PC-9 (cell line): ENCODE measurements around the gene CTNND1. TPM values are rescaled to one million over a fixed set of nuclear protein-coding genes. Genes with fewer than 3 reads are reported as not detected.

Experiments used
- BruUV-seq: library from RNA; stranded (reverse); fragments of 400-500 nt; replicated peaks from 2 replicates; lab custom pipeline; 2021; lab: Mats Ljungman, UMichigan
- CTCF ChIA-PET: fragments of 300-600 bp; sonication (Branson Sonifier 250); formaldehyde crosslinking; loops from one replicate; lab custom pipeline; 2022; ENCODE audit warnings: antibody characterized with exemption; lab: Charles Lee
- POLR2A ChIA-PET: fragments of 300-600 bp; sonication (Branson Sonifier 250); formaldehyde crosslinking; loops from one replicate; lab custom pipeline; 2022; ENCODE audit warnings: antibody characterized with exemption; ENCODE audit not compliant: unreplicated experiment; lab: Charles Lee
- DNase-seq, 2 experiments: peaks; one replicate each; pipeline versions ENCODE4 v3.0.0 to v3.0.0-alpha.2; 2015 to 2022; ENCODE audit warnings: mixed read lengths in 1 of 2
- H2AFZ ChIP-seq: fragments of 200-600 bp; sonication (generic); 2 replicates; pipeline ENCODE4 v1.8.1; 2017; ENCODE audit warnings: antibody characterized with exemption
- H3F3A ChIP-seq: fragments of 200-600 bp; sonication (generic); 2 replicates; pipeline ENCODE4 v1.8.1; 2017; ENCODE audit warnings: antibody characterized with exemption, mild to moderate bottlenecking, low read depth; ENCODE audit not compliant: insufficient read depth
- H3K27ac ChIP-seq: fragments of 200-600 bp; sonication (generic); 2 replicates; pipeline ENCODE4 v1.6.1; 2016; ENCODE audit warnings: mixed run types
- H3K27me3 ChIP-seq: fragments of 200-600 bp; sonication (generic); 2 replicates; pipeline ENCODE4 v1.6.1; 2016; ENCODE audit warnings: low read depth, mixed run types; ENCODE audit not compliant: insufficient read depth
- H3K36me3 ChIP-seq: fragments of 200-600 bp; sonication (generic); 2 replicates; pipeline ENCODE4 v1.6.1; 2016; ENCODE audit warnings: low read depth, mixed run types
- H3K4me1 ChIP-seq: fragments of 200-600 bp; sonication (generic); replicated peaks from 2 replicates; pipeline ENCODE4 v1.6.1; 2016; ENCODE audit warnings: mixed run types; ENCODE audit not compliant: insufficient read depth
- H3K4me2 ChIP-seq: fragments of 200-600 bp; sonication (generic); 2 replicates; pipeline ENCODE4 v1.6.1; 2017; ENCODE audit warnings: mixed run types
- H3K4me3 ChIP-seq: fragments of 200-600 bp; sonication (generic); 2 replicates; pipeline ENCODE4 v1.6.1; 2016; ENCODE audit warnings: mixed run types
- H3K79me2 ChIP-seq: fragments of 200-600 bp; sonication (generic); 2 replicates; pipeline ENCODE4 v1.6.1; 2017; ENCODE audit warnings: low read depth, mixed run types
- H3K9me2 ChIP-seq: fragments of 200-600 bp; sonication (generic); 2 replicates; pipeline ENCODE4 v1.8.1; 2017; ENCODE audit warnings: mild to moderate bottlenecking; ENCODE audit not compliant: insufficient read depth
- H3K9me3 ChIP-seq: fragments of 200-600 bp; sonication (generic); 2 replicates; pipeline ENCODE4 v1.8.1; 2016; ENCODE audit warnings: low read depth; ENCODE audit not compliant: insufficient read depth
- H4K20me1 ChIP-seq: fragments of 200-600 bp; sonication (generic); 2 replicates; pipeline ENCODE4 v1.8.1; 2017; ENCODE audit not compliant: insufficient read depth
- EZH2 ChIP-seq: fragments of 200-600 bp; sonication (generic); IDR thresholded peaks from 2 replicates; pipeline ENCODE4 v1.8.0; 2017; ENCODE audit warnings: antibody characterized with exemption, low read depth
- intact Hi-C: fragments of 100-400 bp; cut with micrococcal nuclease; formaldehyde crosslinking; loops from one replicate; pipeline ENCODE4 v1.10.0; 2022; ENCODE audit not compliant: unreplicated experiment
- total RNA-seq: library from RNA; stranded (reverse); gene quantifications from 2 replicates; pipeline ENCODE4 v1.2.3, GENCODE V29; 2021
- TF ChIP-seq, protein P1 (sequence below): fragments of 200-600 bp; sonication (generic); conservative IDR thresholded peaks from 2 replicates; pipeline ENCODE4 v1.6.1; 2017; ENCODE audit warnings: mixed run types, antibody characterized with exemption, mild to moderate bottlenecking, moderate library complexity

The CTNND1 gene
- total RNA-seq, 1 experiment from 2014 or later = 340 TPM

DNA sequence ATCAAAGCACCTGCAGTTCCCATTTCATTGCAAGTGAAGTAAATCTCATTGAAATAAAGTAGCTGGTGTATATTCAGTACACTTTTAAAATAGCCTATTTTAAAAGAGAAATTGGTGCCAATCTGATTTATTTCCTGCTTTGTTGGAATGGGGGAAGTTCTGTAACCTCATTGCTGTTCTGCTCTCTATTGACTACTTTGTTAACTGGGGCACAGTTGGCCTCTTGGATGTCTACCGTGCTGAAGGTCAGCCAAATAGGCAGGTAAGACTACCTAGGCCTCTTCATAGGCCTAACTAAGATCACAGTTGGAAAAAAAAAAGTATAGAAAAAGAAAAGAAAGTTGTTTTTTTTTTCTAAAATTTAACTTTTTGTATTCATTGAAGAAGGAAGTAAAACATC is 9.2 kb downstream of the CTNND1 start:
- H3K4me3 ChIP-seq = no peak overlapping the region
- peaks cover 52% of the 10 kb centered on the region for H3F3A ChIP-seq
- H3K36me3 ChIP-seq = peaks cover 27% of the 10 kb centered on the region
- no peaks in the 10 kb centered on the region for H3K9me2 ChIP-seq
- ChIA-PET CTCF (interaction anchor here (0.6 kb wide), 1 partner anchor 16 kb away, joined by 3 read pairs; no protein-coding TSS in a partner anchor), POLR2A (interaction anchor here (0.6 kb wide), 1 partner anchor 30 kb away, joined by 3 read pairs; the partner anchor contains the start of gene SELENOH)
- H4K20me1 ChIP-seq = peaks cover 51% of the 10 kb centered on the region
- H3K4me1 ChIP-seq = peaks cover 89% of the 10 kb centered on the region
- H3K27me3 ChIP-seq = no peaks in the 10 kb centered on the region
- peaks cover 100% of the 10 kb centered on the region for H3K79me2 ChIP-seq
- intact Hi-C loops = loop anchor here (10.0 kb wide), 2 partner anchors 446 to 1784 kb away; partner anchors contain the start of gene TNKS1BP1
- no TSS peak for BruUV-seq
- H3K9me3 ChIP-seq = no peaks in the 10 kb centered on the region
- DNase-seq = no peak
- no peak overlapping the region for H2AFZ ChIP-seq
- no peak for TF ChIP-seq EZH2
- peak overlapping the region; percentile 86 for H3K27ac ChIP-seq
- H3K4me2 ChIP-seq = peak overlapping the region; percentile 78

DNA sequence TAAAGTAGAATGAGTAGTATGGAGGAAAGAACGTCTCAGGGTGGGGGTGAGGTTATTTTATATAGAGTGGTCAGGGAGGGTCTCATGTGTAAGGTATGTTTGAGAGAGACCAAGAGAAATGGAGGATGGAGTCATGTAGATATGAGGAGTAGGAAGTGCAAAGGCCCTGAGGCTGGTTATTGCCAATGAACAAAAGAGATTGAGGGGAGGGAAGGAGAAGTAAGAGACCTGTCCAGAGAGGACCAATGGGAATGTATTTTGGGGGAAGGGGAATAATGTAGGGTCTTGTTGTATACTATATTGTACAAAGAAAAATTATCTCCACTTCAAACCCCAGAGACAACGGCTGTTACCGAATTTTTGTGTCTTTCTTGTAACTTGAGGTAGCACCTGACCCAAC is 9.8 kb downstream of the CTNND1 start:
- Histone ChIP-seq H3K4me2 (peak overlapping the region; percentile 78), H3K27ac (peak overlapping the region; percentile 86), H3K9me3 (no peaks in the 10 kb centered on the region), H3K4me3 (no peak overlapping the region), H3K36me3 (peaks cover 23% of the 10 kb centered on the region), H3K27me3 (no peaks in the 10 kb centered on the region), H2AFZ (no peak overlapping the region), H3K4me1 (peaks cover 89% of the 10 kb centered on the region), H3K79me2 (peaks cover 100% of the 10 kb centered on the region), H3F3A (peaks cover 58% of the 10 kb centered on the region), H4K20me1 (peaks cover 48% of the 10 kb centered on the region), H3K9me2 (no peaks in the 10 kb centered on the region)
- CTCF ChIA-PET = interaction anchor here (1.5 kb wide), 1 partner anchor 7 kb away, joined by 7 read pairs; no protein-coding TSS in a partner anchor
- intact Hi-C loops = loop anchor here (10.0 kb wide), 2 partner anchors 447 to 1783 kb away; partner anchors contain the start of gene TNKS1BP1
- POLR2A ChIA-PET = interaction anchor here (0.6 to 1.1 kb wide), 3 partner anchors 10 to 64 kb away, joined by 4 to 22 read pairs (median 4); no protein-coding TSS in a partner anchor
- DNase-seq = no peak
- TF ChIP-seq EZH2 = no peak
- TF ChIP-seq, protein P1, sequence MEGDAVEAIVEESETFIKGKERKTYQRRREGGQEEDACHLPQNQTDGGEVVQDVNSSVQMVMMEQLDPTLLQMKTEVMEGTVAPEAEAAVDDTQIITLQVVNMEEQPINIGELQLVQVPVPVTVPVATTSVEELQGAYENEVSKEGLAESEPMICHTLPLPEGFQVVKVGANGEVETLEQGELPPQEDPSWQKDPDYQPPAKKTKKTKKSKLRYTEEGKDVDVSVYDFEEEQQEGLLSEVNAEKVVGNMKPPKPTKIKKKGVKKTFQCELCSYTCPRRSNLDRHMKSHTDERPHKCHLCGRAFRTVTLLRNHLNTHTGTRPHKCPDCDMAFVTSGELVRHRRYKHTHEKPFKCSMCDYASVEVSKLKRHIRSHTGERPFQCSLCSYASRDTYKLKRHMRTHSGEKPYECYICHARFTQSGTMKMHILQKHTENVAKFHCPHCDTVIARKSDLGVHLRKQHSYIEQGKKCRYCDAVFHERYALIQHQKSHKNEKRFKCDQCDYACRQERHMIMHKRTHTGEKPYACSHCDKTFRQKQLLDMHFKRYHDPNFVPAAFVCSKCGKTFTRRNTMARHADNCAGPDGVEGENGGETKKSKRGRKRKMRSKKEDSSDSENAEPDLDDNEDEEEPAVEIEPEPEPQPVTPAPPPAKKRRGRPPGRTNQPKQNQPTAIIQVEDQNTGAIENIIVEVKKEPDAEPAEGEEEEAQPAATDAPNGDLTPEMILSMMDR = no peak
- BruUV-seq = no TSS peak

DNA sequence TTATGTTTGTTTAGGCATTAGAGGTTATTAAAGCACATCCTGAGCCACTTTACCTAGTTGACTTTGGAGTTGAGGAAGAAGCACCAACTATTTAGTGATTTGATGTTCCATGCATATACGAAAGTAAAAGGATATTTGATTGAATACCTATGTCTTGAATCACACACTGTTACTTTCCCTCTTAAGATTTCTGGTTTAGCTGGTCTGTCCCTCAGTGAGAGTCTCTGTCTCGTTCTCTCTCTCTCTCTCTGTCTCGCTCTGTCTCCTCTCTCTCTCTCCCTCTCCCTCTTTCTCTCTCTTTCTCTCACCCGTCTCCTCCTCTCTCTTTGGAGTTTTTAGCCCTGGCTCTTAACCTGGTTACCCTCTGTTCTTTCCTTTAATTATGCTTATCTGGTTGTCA is 11.0 kb downstream of the CTNND1 start:
- H3K4me3 ChIP-seq = peak overlapping the region; percentile 40; the same call in 1 of the 2 replicates
- intact Hi-C loops = loop anchor here (1.0 to 10.0 kb wide), 3 partner anchors 11 to 1782 kb away; partner anchors contain the start of genes CTNND1 and TNKS1BP1
- peak overlapping the region; percentile 86 for H3K27ac ChIP-seq

More for the DNA sequence above, 11.0 kb downstream of the CTNND1 start:
- no peaks in the 10 kb centered on the region for H3K9me3 ChIP-seq
- no TSS peak for BruUV-seq
- no peak for TF ChIP-seq EZH2
- TF ChIP-seq, protein P1 = no peak
- no peaks in the 10 kb centered on the region for H3K9me2 ChIP-seq
- DNase-seq = peak in 1 of 2 experiments; percentile 92
- peaks cover 70% of the 10 kb centered on the region for H3F3A ChIP-seq
- H3K79me2 ChIP-seq = peaks cover 100% of the 10 kb centered on the region
- H3K4me2 ChIP-seq = peak overlapping the region; percentile 78
- H3K36me3 ChIP-seq = peaks cover 16% of the 10 kb centered on the region; the same call in 1 of the 2 replicates
- H4K20me1 ChIP-seq = peaks cover 36% of the 10 kb centered on the region
- POLR2A ChIA-PET = interaction anchor here (0.5 to 1.1 kb wide), 4 partner anchors 11 to 106 kb away, joined by 3 to 22 read pairs (median 12); no protein-coding TSS in a partner anchor
- peaks cover 89% of the 10 kb centered on the region for H3K4me1 ChIP-seq
- CTCF ChIA-PET = interaction anchor here (0.6 to 1.5 kb wide), 3 partner anchors 8 to 21 kb away, joined by 3 to 7 read pairs (median 6); partner anchors contain the start of genes BTBD18 and CTNND1
- no peak overlapping the region for H2AFZ ChIP-seq
- H3K27me3 ChIP-seq = no peaks in the 10 kb centered on the region
